Measurements from ENCODE around the gene TMCO4. TPM values are rescaled to one million over a fixed set of nuclear protein-coding genes. Genes with fewer than 3 reads are reported as not detected.

TMCO4 gene
- total and polyA plus RNA-seq, 3 experiments from 2014 or later, result 16.5 to 18.2 (median 16.6) TPM

GRCh38 chr1:19758227-19758830 is 41.4 kb downstream of the TMCO4 start:
- ChIA-PET CTCF (no interaction called here), POLR2A (interaction anchor here (0.7 kb wide), 1 partner anchor 539 kb away, joined by 5 read pairs; no protein-coding TSS in a partner anchor)
- H3K9me3 Mint-ChIP-seq, result no peaks in the 10 kb centered on the region
- H3K4me1 Mint-ChIP-seq, result no peaks in the 10 kb centered on the region
- H3K36me3 ChIP-seq (ENCODE audit: insufficient read depth, low read length), result peaks cover 13% of the 10 kb centered on the region
- no peak overlapping the region for H3K27ac ChIP-seq (ENCODE audit: low read depth, low read length)
- peaks cover 4 to 50% (median 17%) of the 10 kb centered on the region in 3 donors for H3K36me3 Mint-ChIP-seq
- H3K27ac Mint-ChIP-seq, result no peak overlapping the region
- H3K4me3 Mint-ChIP-seq, result no peak overlapping the region
- H3K9me3 ChIP-seq (ENCODE audit: low read length), result no peaks in the 10 kb centered on the region
- DNase-seq, result no peak
- H3K4me3 ChIP-seq (ENCODE audit: low read length), result no peak overlapping the region
- no peaks in the 10 kb centered on the region for H3K4me1 ChIP-seq (ENCODE audit: insufficient read depth, low read length)
- H3K27me3 Mint-ChIP-seq, result no peaks in the 10 kb centered on the region
- H3K27me3 ChIP-seq (ENCODE audit: insufficient read depth, low read length, poor library complexity, severe bottlenecking), result no peaks in the 10 kb centered on the region

- ChIA-PET CTCF (no interaction called here), POLR2A (no interaction called here)
- Histone ChIP-seq H3K4me3 (ENCODE audit: low read length) (no peak overlapping the region), H3K4me1 (ENCODE audit: insufficient read depth, low read length) (no peaks in the 10 kb centered on the region), H3K27ac (ENCODE audit: low read depth, low read length) (no peak overlapping the region), H3K36me3 (ENCODE audit: insufficient read depth, low read length) (peaks cover 14% of the 10 kb centered on the region), H3K9me3 (ENCODE audit: low read length) (no peaks in the 10 kb centered on the region), H3K27me3 (ENCODE audit: insufficient read depth, low read length, poor library complexity, severe bottlenecking) (no peaks in the 10 kb centered on the region)
- H3K36me3 Mint-ChIP-seq, result peaks cover 4 to 52% (median 17%) of the 10 kb centered on the region in 3 donors
- H3K4me3 Mint-ChIP-seq, result no peak overlapping the region
- no peak for DNase-seq
- no peaks in the 10 kb centered on the region for H3K4me1 Mint-ChIP-seq
- no peak overlapping the region for H3K27ac Mint-ChIP-seq
- no peaks in the 10 kb centered on the region for H3K9me3 Mint-ChIP-seq
- no peaks in the 10 kb centered on the region for H3K27me3 Mint-ChIP-seq
Observed at GRCh38 chr1:19757641-19758040, 42.1 kb downstream of the TMCO4 start.

- no peaks in the 10 kb centered on the region for H3K4me1 ChIP-seq (ENCODE audit: insufficient read depth, low read length)
- H3K9me3 Mint-ChIP-seq, result no peaks in the 10 kb centered on the region
- H3K27ac Mint-ChIP-seq, result no peak overlapping the region
- H3K4me3 ChIP-seq (ENCODE audit: low read length), result no peak overlapping the region
- H3K4me3 Mint-ChIP-seq, result no peak overlapping the region
- DNase-seq, result no peak
- H3K27ac ChIP-seq (ENCODE audit: low read depth, low read length), result no peak overlapping the region
- H3K36me3 Mint-ChIP-seq, result peaks cover 4 to 60% (median 24%) of the 10 kb centered on the region in 3 donors
- H3K9me3 ChIP-seq (ENCODE audit: low read length), result no peaks in the 10 kb centered on the region
- ChIA-PET CTCF (no interaction called here), POLR2A (no interaction called here)
- no peaks in the 10 kb centered on the region for H3K27me3 ChIP-seq (ENCODE audit: insufficient read depth, low read length, poor library complexity, severe bottlenecking)
- H3K36me3 ChIP-seq (ENCODE audit: insufficient read depth, low read length), result peaks cover 14% of the 10 kb centered on the region
- no peaks in the 10 kb centered on the region for H3K4me1 Mint-ChIP-seq
- H3K27me3 Mint-ChIP-seq, result no peaks in the 10 kb centered on the region
Observed at GRCh38 chr1:19756480-19756879, 43.2 kb downstream of the TMCO4 start.

- Mint-ChIP-seq H3K9me3 (no peaks in the 10 kb centered on the region), H3K27me3 (no peaks in the 10 kb centered on the region), H3K27ac (no peak overlapping the region), H3K36me3 (peaks cover 16 to 70% (median 30%) of the 10 kb centered on the region in 3 donors), H3K4me3 (no peak overlapping the region), H3K4me1 (no peaks in the 10 kb centered on the region)
- H3K27me3 ChIP-seq (ENCODE audit: insufficient read depth, low read length, poor library complexity, severe bottlenecking), result no peaks in the 10 kb centered on the region
- H3K4me3 ChIP-seq (ENCODE audit: low read length), result no peak overlapping the region
- CTCF ChIA-PET, result no interaction called here
- no peaks in the 10 kb centered on the region for H3K9me3 ChIP-seq (ENCODE audit: low read length)
- H3K4me1 ChIP-seq (ENCODE audit: insufficient read depth, low read length), result no peaks in the 10 kb centered on the region
- peaks cover 14% of the 10 kb centered on the region for H3K36me3 ChIP-seq (ENCODE audit: insufficient read depth, low read length)
- POLR2A ChIA-PET, result no interaction called here
- no peak overlapping the region for H3K27ac ChIP-seq (ENCODE audit: low read depth, low read length)
- no peak for DNase-seq
Observed at GRCh38 chr1:19754482-19754881, 45.2 kb downstream of the TMCO4 start.

GRCh38 chr1:19752083-19752696 is 47.5 kb downstream of the TMCO4 start:
- no peaks in the 10 kb centered on the region for H3K4me1 Mint-ChIP-seq
- no peak overlapping the region for H3K4me3 Mint-ChIP-seq
- Histone ChIP-seq H3K27ac (ENCODE audit: low read depth, low read length) (no peak overlapping the region), H3K36me3 (ENCODE audit: insufficient read depth, low read length) (peaks cover 14% of the 10 kb centered on the region), H3K4me3 (ENCODE audit: low read length) (no peak overlapping the region), H3K4me1 (ENCODE audit: insufficient read depth, low read length) (no peaks in the 10 kb centered on the region), H3K27me3 (ENCODE audit: insufficient read depth, low read length, poor library complexity, severe bottlenecking) (no peaks in the 10 kb centered on the region), H3K9me3 (ENCODE audit: low read length) (no peaks in the 10 kb centered on the region)
- ChIA-PET POLR2A (no interaction called here), CTCF (no interaction called here)
- H3K27me3 Mint-ChIP-seq, result no peaks in the 10 kb centered on the region
- DNase-seq, result no peak
- no peak overlapping the region for H3K27ac Mint-ChIP-seq
- no peaks in the 10 kb centered on the region for H3K9me3 Mint-ChIP-seq
- H3K36me3 Mint-ChIP-seq, result peaks cover 14 to 75% (median 18%) of the 10 kb centered on the region in 3 donors

- Histone ChIP-seq H3K4me1 (ENCODE audit: insufficient read depth, low read length) (no peaks in the 10 kb centered on the region), H3K4me3 (ENCODE audit: low read length) (no peak overlapping the region), H3K36me3 (ENCODE audit: insufficient read depth, low read length) (peaks cover 14% of the 10 kb centered on the region), H3K9me3 (ENCODE audit: low read length) (no peaks in the 10 kb centered on the region), H3K27me3 (ENCODE audit: insufficient read depth, low read length, poor library complexity, severe bottlenecking) (no peaks in the 10 kb centered on the region), H3K27ac (ENCODE audit: low read depth, low read length) (no peak overlapping the region)
- Mint-ChIP-seq H3K36me3 (peaks cover 18 to 80% (median 22%) of the 10 kb centered on the region in 3 donors), H3K9me3 (no peaks in the 10 kb centered on the region), H3K4me1 (no peaks in the 10 kb centered on the region), H3K27ac (no peak overlapping the region), H3K27me3 (no peaks in the 10 kb centered on the region), H3K4me3 (no peak overlapping the region)
- ChIA-PET CTCF (no interaction called here), POLR2A (no interaction called here)
- DNase-seq, result no peak
Observed at GRCh38 chr1:19750882-19751276, 48.8 kb downstream of the TMCO4 start.

GRCh38 chr1:19750101-19750881 is 49.4 kb downstream of the TMCO4 start:
- H3K27me3 Mint-ChIP-seq, result no peaks in the 10 kb centered on the region
- Histone ChIP-seq H3K36me3 (ENCODE audit: insufficient read depth, low read length) (peaks cover 14% of the 10 kb centered on the region), H3K9me3 (ENCODE audit: low read length) (no peaks in the 10 kb centered on the region), H3K4me1 (ENCODE audit: insufficient read depth, low read length) (no peaks in the 10 kb centered on the region), H3K4me3 (ENCODE audit: low read length) (no peak overlapping the region), H3K27me3 (ENCODE audit: insufficient read depth, low read length, poor library complexity, severe bottlenecking) (no peaks in the 10 kb centered on the region), H3K27ac (ENCODE audit: low read depth, low read length) (no peak overlapping the region)
- DNase-seq, result no peak
- no peaks in the 10 kb centered on the region for H3K4me1 Mint-ChIP-seq
- no peak overlapping the region for H3K27ac Mint-ChIP-seq
- no peaks in the 10 kb centered on the region for H3K9me3 Mint-ChIP-seq
- CTCF ChIA-PET, result no interaction called here
- H3K4me3 Mint-ChIP-seq, result no peak overlapping the region
- H3K36me3 Mint-ChIP-seq, result peaks cover 18 to 80% (median 19%) of the 10 kb centered on the region in 3 donors
- POLR2A ChIA-PET, result no interaction called here

- no peaks in the 10 kb centered on the region for H3K9me3 Mint-ChIP-seq
- peaks cover 18 to 79% (median 22%) of the 10 kb centered on the region in 3 donors for H3K36me3 Mint-ChIP-seq
- Histone ChIP-seq H3K4me3 (ENCODE audit: low read length) (no peak overlapping the region), H3K36me3 (ENCODE audit: insufficient read depth, low read length) (peaks cover 14% of the 10 kb centered on the region), H3K27ac (ENCODE audit: low read depth, low read length) (no peak overlapping the region), H3K9me3 (ENCODE audit: low read length) (no peaks in the 10 kb centered on the region), H3K27me3 (ENCODE audit: insufficient read depth, low read length, poor library complexity, severe bottlenecking) (no peaks in the 10 kb centered on the region), H3K4me1 (ENCODE audit: insufficient read depth, low read length) (no peaks in the 10 kb centered on the region)
- H3K27ac Mint-ChIP-seq, result no peak overlapping the region
- ChIA-PET CTCF (no interaction called here), POLR2A (no interaction called here)
- no peak for DNase-seq
- H3K4me3 Mint-ChIP-seq, result no peak overlapping the region
- no peaks in the 10 kb centered on the region for H3K27me3 Mint-ChIP-seq
- no peaks in the 10 kb centered on the region for H3K4me1 Mint-ChIP-seq
Observed at GRCh38 chr1:19749685-19750084, 50.0 kb downstream of the TMCO4 start.
